Astrocyte (in vitro differentiated cells and primary cell): Measurements from ENCODE around the gene HOXD10. TPM values are rescaled to one million over a fixed set of nuclear protein-coding genes. Genes with fewer than 3 reads are reported as not detected.
A peak's percentile ranks its signal among the peaks of the same experiment; 100 is the strongest.

ENCODE experiments used
- DNase-seq: peaks from one replicate; pipeline ENCODE4 v3.0.0-alpha.2; 2010; ENCODE audit warnings: low read depth
- FAIRE-seq: peaks from 2 replicates; lab custom pipeline; 2011; peaks lifted over from hg19 to GRCh38; lab: Jason Lieb, UNC
- H2AFZ ChIP-seq: 2 replicates; pipeline ENCODE4 v1.6.0; 2012; ENCODE audit warnings: low read depth, low read length, inconsistent platforms
- H3K27ac ChIP-seq: 2 replicates; pipeline ENCODE4 v1.5.1; 2011; ENCODE audit warnings: low read depth, low read length, inconsistent platforms
- H3K27me3 ChIP-seq: 2 replicates; pipeline ENCODE4 v1.6.0; 2011; ENCODE audit warnings: low read length, inconsistent platforms; ENCODE audit not compliant: insufficient read depth
- H3K36me3 ChIP-seq: 2 replicates; pipeline ENCODE4 v1.5.1; 2011; ENCODE audit warnings: low read length, inconsistent platforms; ENCODE audit not compliant: insufficient read depth
- H3K4me1 ChIP-seq: 2 replicates; pipeline ENCODE4 v1.5.1; 2011; ENCODE audit warnings: low read length, inconsistent platforms; ENCODE audit not compliant: insufficient read depth
- H3K4me2 ChIP-seq: 2 replicates; pipeline ENCODE4 v1.6.0; 2012; ENCODE audit warnings: low read length, inconsistent platforms
- H3K4me3 ChIP-seq: 2 replicates; pipeline ENCODE4 v1.5.1; 2011; ENCODE audit warnings: low read depth, mild to moderate bottlenecking, low read length, inconsistent platforms; ENCODE audit not compliant: insufficient read depth
- H3K79me2 ChIP-seq: 2 replicates; pipeline ENCODE4 v1.6.0; 2012; ENCODE audit warnings: mild to moderate bottlenecking, low read length, inconsistent platforms; ENCODE audit not compliant: insufficient read depth
- H3K9ac ChIP-seq: 2 replicates; pipeline ENCODE4 v1.6.0; 2012; ENCODE audit warnings: mild to moderate bottlenecking, low read length, inconsistent platforms
- H3K9me3 ChIP-seq: 2 replicates; pipeline ENCODE4 v1.5.1; 2012; ENCODE audit warnings: low read depth, mild to moderate bottlenecking, low read length, inconsistent platforms; ENCODE audit not compliant: insufficient read depth
- H4K20me1 ChIP-seq: 2 replicates; pipeline ENCODE4 v1.6.0; 2012; ENCODE audit warnings: low read length, inconsistent platforms; ENCODE audit not compliant: insufficient read depth
- H3K27ac Mint-ChIP-seq: one replicate; pipeline ENCODE4 v1.8.0; 2021; ENCODE audit warnings: mild to moderate bottlenecking, mixed read lengths; ENCODE audit not compliant: unreplicated experiment
- H3K27me3 Mint-ChIP-seq: one replicate; pipeline ENCODE4 v1.8.0; 2021; ENCODE audit warnings: low read depth, mixed read lengths; ENCODE audit not compliant: unreplicated experiment
- H3K36me3 Mint-ChIP-seq: one replicate; pipeline ENCODE4 v1.8.0; 2021; ENCODE audit warnings: low read depth, mixed read lengths; ENCODE audit not compliant: unreplicated experiment
- H3K4me1 Mint-ChIP-seq: one replicate; pipeline ENCODE4 v1.8.0; 2021; ENCODE audit warnings: low read depth, mixed read lengths; ENCODE audit not compliant: unreplicated experiment
- H3K4me3 Mint-ChIP-seq: one replicate; pipeline ENCODE4 v1.8.0; 2021; ENCODE audit warnings: mild to moderate bottlenecking, moderate library complexity, mixed read lengths; ENCODE audit not compliant: unreplicated experiment
- H3K9me3 Mint-ChIP-seq: one replicate; pipeline ENCODE4 v1.8.0; 2021; ENCODE audit warnings: mild to moderate bottlenecking, mixed read lengths; ENCODE audit not compliant: unreplicated experiment
- EZH2 ChIP-seq: IDR thresholded peaks from 2 replicates; pipeline ENCODE4 v1.6.1; 2012; ENCODE audit warnings: mild to moderate bottlenecking, low read length, inconsistent platforms; ENCODE audit not compliant: insufficient read depth
- total RNA-seq: library from RNA; stranded (reverse); gene quantifications from 2 replicates; pipeline ENCODE4 v1.2.1, GENCODE V29; 2021
- TF ChIP-seq, protein P1 (sequence below): IDR thresholded peaks from 2 replicates; pipeline ENCODE4 v1.5.1; 2011; ENCODE audit warnings: low read depth, mild to moderate bottlenecking, inconsistent platforms, low read length, moderate library complexity; ENCODE audit not compliant: insufficient read depth

The HOXD10 gene
- total RNA-seq, 1 donor from 2014 or later = not detected

DNA sequence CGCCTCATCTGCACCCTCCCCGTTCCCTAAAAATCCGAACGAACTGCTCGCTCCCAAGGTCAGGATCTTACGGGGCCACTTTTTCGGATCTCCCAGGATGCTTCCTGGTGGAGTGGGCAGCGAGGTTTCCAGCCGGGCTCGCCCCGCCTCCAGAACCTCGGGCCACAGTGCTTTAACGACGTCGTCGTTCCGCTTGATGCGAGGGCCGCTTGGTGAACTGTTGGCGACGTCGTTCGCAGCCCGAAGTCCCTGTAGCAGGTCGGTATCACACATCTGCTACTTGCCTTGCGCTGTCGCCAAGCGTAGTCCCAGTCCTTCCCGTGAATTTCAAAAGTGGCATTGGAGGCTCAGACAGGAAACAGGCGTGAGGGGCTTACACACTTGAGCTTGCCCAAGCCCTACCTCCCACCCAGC is 48.2 kb upstream of the HOXD10 start:
- Mint-ChIP-seq H3K27me3 (peaks cover 90% of the 10 kb centered on the region), H3K36me3 (no peaks in the 10 kb centered on the region), H3K27ac (no peak overlapping the region), H3K9me3 (peaks cover 21% of the 10 kb centered on the region), H3K4me3 (no peak overlapping the region), H3K4me1 (no peaks in the 10 kb centered on the region)
- H3K9me3 ChIP-seq = peaks cover 10% of the 10 kb centered on the region
- FAIRE-seq (no peak), DNase-seq (no peak)
- no peaks in the 10 kb centered on the region for H4K20me1 ChIP-seq
- H3K27me3 ChIP-seq = peaks cover 90% of the 10 kb centered on the region
- no peak overlapping the region for H3K4me3 ChIP-seq
- no peaks in the 10 kb centered on the region for H3K36me3 ChIP-seq
- H3K4me2 ChIP-seq = peak overlapping the region; percentile 33
- H2AFZ ChIP-seq = peak overlapping the region; percentile 18
- H3K27ac ChIP-seq = no peak overlapping the region
- peak; percentile 3 for TF ChIP-seq EZH2
- TF ChIP-seq, protein P1, sequence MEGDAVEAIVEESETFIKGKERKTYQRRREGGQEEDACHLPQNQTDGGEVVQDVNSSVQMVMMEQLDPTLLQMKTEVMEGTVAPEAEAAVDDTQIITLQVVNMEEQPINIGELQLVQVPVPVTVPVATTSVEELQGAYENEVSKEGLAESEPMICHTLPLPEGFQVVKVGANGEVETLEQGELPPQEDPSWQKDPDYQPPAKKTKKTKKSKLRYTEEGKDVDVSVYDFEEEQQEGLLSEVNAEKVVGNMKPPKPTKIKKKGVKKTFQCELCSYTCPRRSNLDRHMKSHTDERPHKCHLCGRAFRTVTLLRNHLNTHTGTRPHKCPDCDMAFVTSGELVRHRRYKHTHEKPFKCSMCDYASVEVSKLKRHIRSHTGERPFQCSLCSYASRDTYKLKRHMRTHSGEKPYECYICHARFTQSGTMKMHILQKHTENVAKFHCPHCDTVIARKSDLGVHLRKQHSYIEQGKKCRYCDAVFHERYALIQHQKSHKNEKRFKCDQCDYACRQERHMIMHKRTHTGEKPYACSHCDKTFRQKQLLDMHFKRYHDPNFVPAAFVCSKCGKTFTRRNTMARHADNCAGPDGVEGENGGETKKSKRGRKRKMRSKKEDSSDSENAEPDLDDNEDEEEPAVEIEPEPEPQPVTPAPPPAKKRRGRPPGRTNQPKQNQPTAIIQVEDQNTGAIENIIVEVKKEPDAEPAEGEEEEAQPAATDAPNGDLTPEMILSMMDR = no peak
- no peak overlapping the region for H3K9ac ChIP-seq
- peaks cover 6% of the 10 kb centered on the region for H3K4me1 ChIP-seq
- no peaks in the 10 kb centered on the region for H3K79me2 ChIP-seq

DNA sequence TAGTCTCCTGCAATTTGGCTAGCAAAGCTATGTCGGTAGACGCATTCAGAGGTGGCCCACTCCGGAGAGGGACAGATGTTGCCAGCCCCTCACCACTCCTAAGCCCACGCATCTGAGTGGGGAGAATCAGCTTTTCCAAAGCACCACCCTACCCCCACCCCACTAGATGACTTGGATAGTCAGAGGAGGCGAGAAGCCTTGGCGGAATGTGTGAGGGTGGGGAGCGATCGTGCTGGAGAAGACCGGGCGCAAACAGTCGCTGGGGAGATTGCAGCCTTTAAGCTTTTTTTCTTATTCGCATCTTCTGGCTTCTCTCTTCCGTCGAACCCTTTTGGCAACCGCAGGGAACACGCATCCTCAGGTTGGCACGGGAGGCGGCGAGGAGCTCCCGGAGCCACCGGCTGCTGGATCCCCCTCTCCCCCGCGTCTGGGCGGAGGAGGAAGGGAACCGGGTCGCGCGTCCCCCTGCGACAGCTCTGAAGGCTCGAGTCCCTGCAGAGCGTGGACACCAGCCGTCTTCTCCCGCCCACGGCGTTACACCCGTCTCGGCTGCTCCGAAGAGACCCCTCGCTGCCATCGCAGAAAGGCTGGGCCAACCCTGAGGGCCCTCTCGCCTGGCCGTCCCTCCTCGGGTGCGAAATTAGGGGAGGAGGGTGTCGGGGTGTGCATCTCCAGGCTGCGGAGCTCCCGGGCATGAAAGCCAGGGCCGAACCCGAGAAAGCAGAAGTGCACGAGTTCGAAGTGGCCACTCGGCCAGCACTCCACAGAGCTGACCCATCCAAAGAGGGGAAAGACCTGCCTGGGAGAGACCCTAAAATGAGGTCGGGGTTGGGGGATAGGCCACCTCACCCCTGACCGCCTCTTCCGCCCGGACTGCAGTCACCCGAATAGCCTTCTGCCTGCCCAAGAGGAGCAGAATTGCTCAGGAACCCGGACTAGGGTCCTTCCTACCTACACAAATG is 45.0 kb upstream of the HOXD10 start:
- no peak overlapping the region for H3K4me2 ChIP-seq
- no peaks in the 10 kb centered on the region for H3K4me1 Mint-ChIP-seq

More for the DNA sequence above, 45.0 kb upstream of the HOXD10 start:
- H4K20me1 ChIP-seq = no peaks in the 10 kb centered on the region
- H3K27ac Mint-ChIP-seq = no peak overlapping the region
- H3K36me3 ChIP-seq = no peaks in the 10 kb centered on the region
- H3K9ac ChIP-seq = no peak overlapping the region
- no peak for DNase-seq
- peaks cover 10% of the 10 kb centered on the region for H3K9me3 ChIP-seq
- H3K4me3 ChIP-seq = no peak overlapping the region
- no peak for FAIRE-seq
- no peak overlapping the region for H3K27ac ChIP-seq
- no peaks in the 10 kb centered on the region for H3K79me2 ChIP-seq
- H3K4me3 Mint-ChIP-seq = no peak overlapping the region
- TF ChIP-seq EZH2 = peak; percentile 72
- TF ChIP-seq, protein P1 = no peak
- H3K9me3 Mint-ChIP-seq = peaks cover 22% of the 10 kb centered on the region
- H2AFZ ChIP-seq = no peak overlapping the region
- H3K27me3 Mint-ChIP-seq = peaks cover 92% of the 10 kb centered on the region
- no peaks in the 10 kb centered on the region for H3K36me3 Mint-ChIP-seq
- H3K4me1 ChIP-seq = peaks cover 6% of the 10 kb centered on the region
- peaks cover 97% of the 10 kb centered on the region for H3K27me3 ChIP-seq
